MM.1S (cell line): Measurements from ENCODE around the gene OR12D2.

Experiments
- EZH2 ChIP-seq: fragments of 300-600 bp; sonication (generic); optimal IDR thresholded peaks from 2 replicates; pipeline ENCODE3; 2017; ENCODE audit warnings: low read depth, mild to moderate bottlenecking, antibody characterized with exemption, low read length, mixed read lengths
- EZH2phosphoT487 ChIP-seq: fragments of 300-600 bp; sonication (generic); IDR thresholded peaks from 2 replicates; pipeline ENCODE4 v1.6.1; 2018; ENCODE audit warnings: antibody characterized with exemption, low read length
- TF ChIP-seq, protein P1 (sequence below): fragments of 300-600 bp; sonication (generic); IDR thresholded peaks from 2 replicates; pipeline ENCODE4 v1.5.1; 2016; ENCODE audit warnings: antibody characterized with exemption, low read length, mixed read lengths

DNA sequence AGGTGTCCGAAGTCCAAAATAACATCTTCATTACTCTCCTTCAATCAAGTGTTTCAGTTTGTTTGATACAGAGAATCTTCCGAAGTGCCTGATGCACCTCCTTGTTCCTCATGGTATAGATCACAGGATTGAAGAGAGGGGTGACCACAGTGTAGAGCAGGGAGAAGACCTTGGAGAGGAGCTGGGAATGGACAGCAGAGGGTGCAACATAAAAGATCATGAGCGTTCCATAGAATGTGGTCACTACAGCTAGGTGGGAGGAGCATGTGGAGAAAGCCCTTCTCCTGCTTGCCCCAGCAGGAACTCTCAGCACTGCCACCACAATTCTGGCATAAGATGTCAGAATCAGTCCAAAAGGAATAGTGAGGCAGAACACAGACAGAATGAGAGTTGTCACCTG lies 31.2 kb downstream of the OR12D2 start:
- TF ChIP-seq, protein P1, sequence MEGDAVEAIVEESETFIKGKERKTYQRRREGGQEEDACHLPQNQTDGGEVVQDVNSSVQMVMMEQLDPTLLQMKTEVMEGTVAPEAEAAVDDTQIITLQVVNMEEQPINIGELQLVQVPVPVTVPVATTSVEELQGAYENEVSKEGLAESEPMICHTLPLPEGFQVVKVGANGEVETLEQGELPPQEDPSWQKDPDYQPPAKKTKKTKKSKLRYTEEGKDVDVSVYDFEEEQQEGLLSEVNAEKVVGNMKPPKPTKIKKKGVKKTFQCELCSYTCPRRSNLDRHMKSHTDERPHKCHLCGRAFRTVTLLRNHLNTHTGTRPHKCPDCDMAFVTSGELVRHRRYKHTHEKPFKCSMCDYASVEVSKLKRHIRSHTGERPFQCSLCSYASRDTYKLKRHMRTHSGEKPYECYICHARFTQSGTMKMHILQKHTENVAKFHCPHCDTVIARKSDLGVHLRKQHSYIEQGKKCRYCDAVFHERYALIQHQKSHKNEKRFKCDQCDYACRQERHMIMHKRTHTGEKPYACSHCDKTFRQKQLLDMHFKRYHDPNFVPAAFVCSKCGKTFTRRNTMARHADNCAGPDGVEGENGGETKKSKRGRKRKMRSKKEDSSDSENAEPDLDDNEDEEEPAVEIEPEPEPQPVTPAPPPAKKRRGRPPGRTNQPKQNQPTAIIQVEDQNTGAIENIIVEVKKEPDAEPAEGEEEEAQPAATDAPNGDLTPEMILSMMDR = no peak
- TF ChIP-seq EZH2 = no peak
- TF ChIP-seq EZH2phosphoT487 = no peak
